Esophagus squamous epithelium (tissue), 4 donors: ENCODE results near the gene TRPM7.
"Not testable (repeated sequence)": the region's sequence is repeated elsewhere in the genome, so short reads cannot be mapped to it uniquely, and the experiment has no call there.

Experiments
- CTCF ChIP-seq, 6 experiments: fragments of 450-650 bp in 4 of 6; fragments of 200-600 bp in 2 of 6; sonication (generic) in 2 of 6; IDR thresholded peaks; one replicate each; pipeline ENCODE4 v1.5.1; 2016 to 2019; ENCODE audit warnings: antibody characterized with exemption in 6 of 6, mild to moderate bottlenecking in 4 of 6, moderate library complexity in 4 of 6
- POLR2A ChIP-seq, 4 donors: fragments of 450-650 bp; IDR thresholded peaks; one replicate each; pipeline ENCODE4 v1.6.1; 2017; ENCODE audit warnings: antibody characterized with exemption in 4 of 4, mild to moderate bottlenecking in 4 of 4, moderate library complexity in 3 of 4

- TF ChIP-seq CTCF, POLR2A (IDR thresholded peaks at IDR 0.05): not testable (repeated sequence)
Measured at GRCh38 chr15:50602028-50602427, 84.6 kb downstream of the TRPM7 start.
